ENCODE measurements around the gene EDAR.

The EDAR gene

GRCh38 chr2:108938077-108938710 lies 50.8 kb downstream of the EDAR start:
- no peak for DNase-seq

GRCh38 chr2:108937367-108938017 lies 51.5 kb downstream of the EDAR start:
- DNase-seq: no peak

GRCh38 chr2:108936866-108937265 lies 52.2 kb downstream of the EDAR start:
- no peak for DNase-seq

- no peak for DNase-seq
These were observed 52.8 kb downstream of the EDAR start for GRCh38 chr2:108936076-108936864.

- DNase-seq: no peak
These were observed 53.7 kb downstream of the EDAR start for GRCh38 chr2:108935271-108935741.

GRCh38 chr2:108934583-108935245 lies 54.3 kb downstream of the EDAR start:
- no peak for DNase-seq

- no peak for DNase-seq
These were observed 54.9 kb downstream of the EDAR start for GRCh38 chr2:108934151-108934550.

- no peak for DNase-seq
These were observed 55.3 kb downstream of the EDAR start for GRCh38 chr2:108933691-108934117.

- DNase-seq: no peak
These were observed 56.2 kb downstream of the EDAR start for GRCh38 chr2:108932736-108933332.

- DNase-seq: no peak
These were observed 57.6 kb downstream of the EDAR start for GRCh38 chr2:108931372-108931771.

GRCh38 chr2:108929807-108930425 lies 59.1 kb downstream of the EDAR start:
- DNase-seq: no peak

GRCh38 chr2:108928660-108929377 lies 60.2 kb downstream of the EDAR start:
- DNase-seq: no peak

GRCh38 chr2:108927936-108928659 lies 60.9 kb downstream of the EDAR start:
- DNase-seq: peak; percentile 23

GRCh38 chr2:108927405-108927804 lies 61.6 kb downstream of the EDAR start:
- DNase-seq: no peak

- DNase-seq: no peak
These were observed 62.2 kb downstream of the EDAR start for GRCh38 chr2:108926561-108927380.

GRCh38 chr2:108925735-108926134 lies 63.3 kb downstream of the EDAR start:
- DNase-seq: no peak

- no peak for DNase-seq
These were observed 63.7 kb downstream of the EDAR start for GRCh38 chr2:108925286-108925685.

GRCh38 chr2:108924580-108925251 lies 64.3 kb downstream of the EDAR start:
- DNase-seq: no peak

All from stimulated activated CD4-positive, alpha-beta T cell treated with anti-CD3 and anti-CD28 coated beads, Interleukin-2, amount 100 ng/mL, for 48 hours (primary cell).